Hindlimb muscle (tissue), 1 donor: ENCODE results near the gene COQ8B. TPM values are rescaled to one million over a fixed set of nuclear protein-coding genes. Genes with fewer than 3 reads are reported as not detected.

Source experiments
- DNase-seq: peaks from one replicate; pipeline ENCODE4 v3.0.0-alpha.2; 2013
- polyA plus RNA-seq: library from polyadenylated mRNA; unstranded; fragments of 120-200 nt; gene quantifications from one replicate; pipeline ENCODE4 v1.2.1, GENCODE V29; 2013; ENCODE audit not compliant: insufficient read length

Gene COQ8B
- polyA plus RNA-seq, 1 donor: 25.4 TPM

- DNase-seq: no peak
These were observed 716 bp upstream of the COQ8B start for GRCh38 chr19:40717325-40717879.

DNA sequence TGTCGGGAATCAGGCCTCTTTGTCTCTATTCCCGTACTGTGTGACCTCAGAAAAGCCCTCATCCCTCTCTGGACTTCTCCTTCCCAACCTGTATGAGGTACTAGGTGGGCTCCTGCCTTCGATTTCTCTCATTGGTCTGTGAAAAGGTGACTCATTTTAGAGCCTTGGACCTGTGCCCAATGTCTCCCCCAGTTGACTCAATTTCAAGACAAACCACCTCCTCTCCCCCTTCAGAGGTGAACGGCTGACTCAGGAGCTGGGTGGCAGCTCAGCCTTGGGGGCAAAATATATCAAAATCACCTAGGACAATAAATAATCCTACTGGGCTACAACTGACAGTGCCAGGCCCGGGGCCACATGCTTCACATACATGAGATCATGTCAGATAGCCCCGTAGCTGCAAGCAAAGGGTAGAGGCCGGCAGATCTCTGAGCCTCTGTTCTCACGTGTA is 630 bp downstream of the COQ8B start:
- DNase-seq: no peak

DNA sequence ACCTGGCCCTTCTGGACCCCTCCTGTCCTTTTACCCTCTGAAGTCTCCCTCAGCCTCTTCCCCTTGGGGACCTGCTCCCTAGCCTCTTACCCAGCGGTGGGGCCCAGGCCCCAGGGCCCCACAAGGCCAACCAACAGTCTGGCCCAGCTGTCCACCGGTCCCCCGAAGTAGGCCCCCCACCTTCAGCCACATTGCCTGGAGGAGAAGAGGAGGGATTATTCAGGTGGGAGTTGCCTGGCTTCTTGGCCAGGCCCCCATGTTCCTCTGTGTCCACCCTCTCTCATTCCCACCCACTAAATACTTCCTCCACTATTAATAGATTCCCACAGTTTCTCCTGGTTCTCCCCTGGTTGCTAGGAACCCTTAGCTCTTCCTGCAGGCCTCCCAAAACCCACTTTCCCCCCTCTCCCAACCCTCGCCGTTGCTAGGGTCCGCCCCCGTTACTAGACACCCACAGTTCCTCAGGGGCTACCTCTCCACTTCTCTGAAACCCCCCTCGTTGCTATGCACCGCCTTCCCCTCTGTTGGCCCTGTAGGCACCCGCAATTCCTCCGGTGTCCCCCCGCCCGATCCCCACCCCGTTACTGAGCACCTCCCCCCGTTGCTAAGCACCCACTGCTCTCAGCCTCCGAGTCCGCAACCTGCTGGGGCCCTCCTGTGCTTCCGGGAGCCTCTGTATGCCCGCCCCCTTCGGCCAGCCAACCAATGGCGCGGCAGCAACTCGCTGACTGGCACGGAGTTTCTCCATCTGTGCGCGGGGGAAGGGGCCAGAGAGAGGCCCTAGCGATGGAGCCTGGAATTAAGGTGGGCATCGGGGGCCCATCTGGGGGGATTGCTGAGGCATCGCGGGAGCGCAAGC is 2.0 kb downstream of the COQ8B start:
- peak; percentile 97 for DNase-seq

DNA sequence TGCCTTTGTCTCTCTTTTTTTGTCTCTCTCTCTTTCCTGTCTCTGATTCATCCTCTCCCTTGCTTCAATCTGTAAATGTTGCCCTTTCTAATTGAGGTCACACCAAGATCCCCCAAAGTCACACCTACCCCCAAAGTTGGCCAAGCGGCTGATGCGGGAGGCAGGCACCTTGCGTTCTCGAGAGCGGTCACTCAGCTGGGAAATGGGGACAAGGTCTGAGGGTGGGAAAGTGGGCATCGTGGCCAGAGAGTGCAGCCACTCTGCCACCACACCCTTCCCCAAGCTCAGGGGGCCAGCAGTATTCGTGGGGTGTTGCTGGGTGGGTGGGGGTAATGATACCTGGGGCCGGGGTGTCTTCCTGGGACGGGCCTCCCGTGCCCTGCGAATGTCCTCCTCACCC is 2.7 kb downstream of the COQ8B start:
- DNase-seq: no peak

DNA sequence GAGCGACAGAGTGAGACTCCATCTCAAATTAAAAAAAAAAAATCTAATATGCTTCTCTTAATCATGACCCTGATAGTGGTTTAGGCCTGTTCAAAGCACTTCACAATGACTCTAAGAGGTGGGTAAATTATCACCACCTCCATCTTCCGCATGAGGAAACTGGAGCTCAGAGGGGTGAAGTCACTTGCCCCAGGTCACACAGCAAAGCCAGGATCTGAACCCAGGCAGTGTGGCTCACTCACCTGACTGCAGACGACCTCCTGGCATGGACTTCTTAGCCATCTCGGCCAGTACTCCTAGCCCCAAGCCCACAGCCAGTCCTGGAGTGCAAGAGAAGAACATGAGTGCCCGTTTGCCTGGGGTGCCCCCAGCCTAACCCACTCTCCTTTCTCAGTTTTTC is 6.9 kb downstream of the COQ8B start:
- DNase-seq: no peak

- DNase-seq: no peak
These were observed 9.1 kb downstream of the COQ8B start for GRCh38 chr19:40707615-40708014.

DNA sequence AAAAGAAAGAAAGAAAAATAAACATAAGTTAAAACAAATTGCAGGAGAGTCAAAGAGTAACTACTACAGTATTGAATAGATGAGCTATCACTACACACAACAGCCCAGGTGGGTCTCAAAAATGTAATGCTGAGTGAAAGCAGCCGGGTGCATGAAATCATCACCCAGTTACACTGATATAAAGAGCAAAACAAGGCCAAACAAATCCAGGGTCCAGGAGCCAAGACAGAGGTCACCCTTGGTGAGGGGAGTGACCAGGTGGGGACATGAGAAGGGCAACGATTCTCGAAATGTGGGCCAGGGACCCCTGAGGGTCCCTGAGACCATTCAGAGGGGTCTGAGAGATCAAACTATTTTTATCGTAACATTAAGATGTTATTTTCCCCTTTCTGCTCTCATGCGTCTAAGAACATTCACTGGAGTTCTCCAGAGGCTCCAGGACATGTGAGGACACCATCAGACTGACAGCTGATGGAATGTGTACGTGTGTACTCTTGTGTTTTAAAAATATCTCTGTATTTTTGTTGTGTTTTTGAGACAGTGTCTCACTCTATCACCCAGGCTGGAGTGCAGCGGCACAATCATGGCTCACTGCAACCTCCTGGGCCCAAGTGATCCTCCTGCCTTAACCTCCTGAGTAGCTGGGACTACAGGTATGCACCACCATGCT is 10.6 kb downstream of the COQ8B start:
- no peak for DNase-seq

GRCh38 chr19:40705362-40705651 is 11.4 kb downstream of the COQ8B start:
- peak; percentile 56 for DNase-seq

DNA sequence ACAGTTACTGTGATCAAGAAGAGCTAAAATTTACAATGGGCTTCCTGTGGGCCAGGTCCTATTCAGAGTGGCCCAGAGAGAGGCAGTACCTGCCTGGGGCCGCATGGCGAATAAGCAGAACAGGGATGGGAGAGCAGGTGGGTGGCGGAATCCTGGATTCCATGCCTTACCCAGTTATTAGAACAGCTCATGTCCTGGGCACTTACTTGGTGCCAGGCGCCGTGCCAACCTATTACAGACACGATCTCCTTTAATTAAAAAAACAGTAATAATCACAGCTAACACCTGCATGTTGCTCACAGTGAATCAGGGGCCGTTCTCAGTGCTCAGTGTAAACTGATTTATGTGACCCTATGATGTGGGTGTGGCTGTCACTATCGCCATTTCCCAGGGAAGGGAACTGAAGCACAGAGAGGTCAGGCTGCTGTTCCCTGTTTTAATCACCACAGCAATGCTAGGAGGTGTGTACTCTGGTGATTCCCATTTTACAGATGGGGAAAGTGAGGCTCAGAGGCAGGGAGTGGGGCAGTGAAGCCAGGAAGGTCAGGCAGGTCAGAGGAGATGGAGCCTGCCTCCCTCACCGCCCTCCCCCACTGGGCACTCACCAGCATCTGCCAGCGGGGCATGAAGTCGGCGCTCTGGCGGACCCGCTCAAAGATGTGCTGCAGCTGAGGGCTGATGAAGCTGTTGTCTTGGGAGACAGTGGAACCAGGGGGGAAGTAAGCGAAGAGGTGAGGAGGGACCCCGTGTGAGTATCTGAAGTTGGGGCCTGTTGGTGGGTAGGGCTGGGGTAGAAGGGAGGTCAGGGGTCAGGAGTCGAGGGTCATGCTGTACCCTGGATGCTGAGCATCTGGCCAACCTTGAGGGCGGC is 12.0 kb downstream of the COQ8B start:
- no peak for DNase-seq

DNA sequence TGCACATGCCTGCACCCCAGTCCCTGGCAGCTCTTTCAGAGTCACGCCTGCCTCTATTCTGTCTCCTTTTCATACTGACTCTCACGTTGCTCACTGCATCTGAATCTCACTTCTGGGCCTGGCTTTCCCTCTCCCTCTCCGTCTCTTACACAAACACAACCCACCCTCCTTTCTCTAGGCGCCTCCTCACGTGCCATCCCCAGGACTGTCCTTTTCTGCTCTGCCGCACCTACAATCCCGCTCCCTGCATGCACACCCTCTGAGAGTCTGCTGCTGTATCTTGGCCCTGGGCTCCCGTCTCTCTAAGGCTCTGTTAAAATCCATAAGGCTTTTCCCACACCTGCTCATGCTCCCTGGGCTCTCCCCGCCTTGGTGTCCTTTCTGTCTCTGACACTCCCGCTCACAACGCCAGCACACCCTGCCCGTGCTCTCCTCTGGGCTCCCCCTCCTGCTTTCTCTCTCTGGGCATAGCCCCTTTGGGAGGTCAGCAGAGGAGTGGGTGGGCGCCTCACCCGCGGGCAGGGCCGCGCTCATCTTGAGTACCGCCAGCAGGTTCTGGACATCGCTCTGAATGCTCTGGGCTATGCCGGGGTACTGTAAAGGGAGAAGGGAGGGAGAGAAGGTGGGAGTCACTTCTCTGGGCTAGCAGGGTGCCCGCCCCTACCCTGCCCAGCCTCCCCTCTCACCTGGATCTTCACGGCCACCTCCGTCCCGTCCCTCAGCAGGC is 13.5 kb downstream of the COQ8B start:
- DNase-seq: no peak

- DNase-seq: no peak
These were observed 14.2 kb downstream of the COQ8B start for GRCh38 chr19:40702337-40703012.

GRCh38 chr19:40701758-40702157 is 14.9 kb downstream of the COQ8B start:
- no peak for DNase-seq

GRCh38 chr19:40700083-40700482 is 16.6 kb downstream of the COQ8B start:
- DNase-seq: no peak

DNA sequence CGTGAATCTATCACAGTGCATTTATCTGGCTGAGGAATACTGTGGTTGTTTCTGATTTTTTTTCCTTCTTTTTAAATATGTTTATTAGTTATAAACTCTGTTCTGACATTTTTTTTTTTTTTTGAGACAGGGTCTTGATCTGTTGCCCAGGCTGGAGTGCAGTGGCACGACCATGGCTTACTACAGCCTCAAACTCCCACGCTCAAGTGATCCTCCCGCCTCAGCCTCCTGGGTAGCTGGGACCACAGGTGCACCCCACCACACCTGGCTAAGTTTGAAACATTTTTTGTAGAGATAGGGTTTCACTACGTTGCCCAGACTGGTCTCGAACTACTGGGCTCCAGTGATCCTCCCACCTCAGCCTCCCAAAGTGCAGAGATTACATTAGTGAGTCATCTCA is 19.7 kb downstream of the COQ8B start:
- no peak for DNase-seq

GRCh38 chr19:40695881-40696280 is 20.8 kb downstream of the COQ8B start:
- DNase-seq: no peak

DNA sequence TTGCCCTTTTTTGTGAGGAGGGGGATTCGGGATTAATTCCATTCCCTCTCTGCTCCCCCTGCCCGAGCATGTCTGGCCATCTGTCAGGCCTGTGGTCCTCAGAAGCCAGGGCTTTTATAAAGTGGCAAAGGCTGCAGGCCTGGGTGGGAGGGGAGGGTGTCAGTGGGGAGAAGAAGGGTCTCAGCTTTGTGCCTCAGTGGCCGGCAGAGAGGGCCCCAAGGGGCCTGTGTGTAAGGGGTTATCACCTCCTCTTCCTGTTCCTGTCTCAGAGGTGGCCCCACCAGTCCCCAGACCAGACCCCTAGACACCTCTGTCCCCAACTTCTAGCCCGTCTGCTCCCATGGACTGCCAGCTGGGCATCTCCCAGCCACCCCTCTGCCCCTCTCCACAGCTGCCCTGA is 22.8 kb downstream of the COQ8B start:
- DNase-seq: no peak

DNA sequence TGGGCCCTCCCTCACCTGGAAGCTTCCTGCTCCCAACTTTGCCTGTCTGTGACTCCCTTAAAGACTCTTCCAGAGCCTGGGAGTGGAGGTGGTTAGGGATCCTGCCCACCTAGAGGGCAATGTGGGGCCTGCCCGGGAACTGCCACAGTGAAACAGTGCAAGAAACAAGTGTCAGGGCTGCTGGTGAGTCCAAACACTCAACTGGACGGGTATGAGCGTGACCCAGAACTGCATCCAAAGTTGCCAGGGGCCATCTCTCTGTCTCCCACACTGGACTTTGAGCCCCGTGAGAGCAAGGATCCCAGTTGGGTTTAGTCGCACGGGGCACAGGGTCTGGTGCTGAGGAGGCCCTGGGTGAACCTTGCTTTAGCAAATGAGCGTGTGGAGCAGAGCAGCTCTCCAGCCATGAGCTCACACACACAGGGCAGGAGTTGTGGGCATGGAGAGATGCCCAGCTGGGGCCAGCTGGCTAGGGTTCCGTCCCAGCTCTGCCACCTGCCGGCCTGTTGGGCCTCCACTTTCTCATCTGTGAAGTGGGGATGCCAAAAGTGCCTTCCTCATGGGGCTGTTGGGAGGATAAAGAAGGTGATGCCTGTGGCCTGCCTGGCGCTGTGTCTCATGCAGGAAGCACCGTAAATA is 23.4 kb downstream of the COQ8B start:
- DNase-seq: no peak

DNA sequence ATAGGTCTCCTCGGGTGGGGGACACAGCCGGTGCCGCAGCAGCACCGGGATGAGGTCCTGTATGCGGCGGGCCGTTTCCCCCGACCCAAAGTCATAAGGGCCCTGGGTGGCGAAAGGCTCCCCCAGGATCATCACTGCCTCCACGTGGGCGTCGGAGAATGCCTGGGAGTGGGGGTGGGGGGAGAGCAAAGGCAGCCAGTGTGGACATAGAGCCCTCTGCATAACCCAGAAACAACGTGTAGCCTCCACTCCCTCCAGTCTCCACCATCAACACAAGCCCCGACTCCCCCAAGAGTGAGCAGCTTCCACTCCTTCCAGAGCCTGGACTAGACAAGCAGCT is 24.5 kb downstream of the COQ8B start:
- no peak for DNase-seq

GRCh38 chr19:40691421-40692211 is 25.1 kb downstream of the COQ8B start:
- DNase-seq: no peak

DNA sequence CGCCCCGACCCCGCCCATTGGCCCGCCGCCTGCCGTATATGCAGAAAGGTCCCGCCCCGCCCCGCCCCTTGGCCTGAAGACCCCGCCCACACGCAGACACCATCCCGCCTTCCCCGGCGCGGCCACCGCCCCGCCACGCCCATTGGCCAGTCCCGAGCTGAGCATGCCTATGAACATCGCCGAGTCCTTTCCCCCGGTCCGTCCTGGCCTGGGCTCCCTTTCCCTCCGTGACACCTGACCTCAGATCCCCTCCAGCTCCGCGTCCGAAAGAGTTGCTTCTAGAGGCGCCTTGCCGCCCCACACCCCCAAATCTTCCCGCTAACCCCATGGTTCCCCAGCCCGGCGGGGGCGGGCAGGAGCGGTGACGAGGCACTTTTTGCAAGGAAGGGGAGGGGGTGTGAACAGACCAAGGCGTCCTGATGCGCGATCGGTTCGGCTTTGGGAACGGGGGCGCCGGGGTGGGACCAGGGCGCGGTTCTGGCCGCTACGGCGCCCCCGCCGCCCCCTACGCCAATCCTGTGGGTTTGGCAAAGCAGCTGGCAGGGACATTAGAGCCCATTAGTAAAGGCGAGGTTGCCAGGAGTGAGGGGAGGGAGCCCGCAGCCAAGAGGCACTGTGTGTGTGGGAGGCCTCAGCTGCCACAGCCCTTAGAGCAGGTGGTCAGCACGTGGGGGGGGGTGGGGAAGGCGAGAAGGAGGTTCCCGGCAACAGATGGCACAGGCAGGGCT is 25.8 kb downstream of the COQ8B start:
- peak; percentile 77 for DNase-seq
